ENCODE results near the gene WDR27.

DNA sequence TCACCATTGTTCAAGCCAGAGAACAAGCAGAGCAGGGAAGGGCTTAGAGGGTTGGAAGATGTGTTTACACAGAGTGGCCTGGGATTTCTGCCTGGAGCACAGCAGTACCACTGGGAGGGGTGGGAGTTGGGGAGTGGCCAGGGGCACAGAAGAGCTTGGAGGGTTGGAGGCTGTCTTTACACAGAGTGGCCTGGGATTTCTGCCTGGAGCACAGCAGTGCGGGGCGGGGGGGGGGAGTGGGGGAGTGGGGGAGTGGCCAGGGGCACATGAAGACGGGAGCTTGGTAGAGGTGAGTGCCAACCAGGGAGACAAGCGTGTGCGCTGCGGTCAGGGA lies 50.9 kb downstream of the WDR27 start:
- TF ChIP-seq, protein P1, sequence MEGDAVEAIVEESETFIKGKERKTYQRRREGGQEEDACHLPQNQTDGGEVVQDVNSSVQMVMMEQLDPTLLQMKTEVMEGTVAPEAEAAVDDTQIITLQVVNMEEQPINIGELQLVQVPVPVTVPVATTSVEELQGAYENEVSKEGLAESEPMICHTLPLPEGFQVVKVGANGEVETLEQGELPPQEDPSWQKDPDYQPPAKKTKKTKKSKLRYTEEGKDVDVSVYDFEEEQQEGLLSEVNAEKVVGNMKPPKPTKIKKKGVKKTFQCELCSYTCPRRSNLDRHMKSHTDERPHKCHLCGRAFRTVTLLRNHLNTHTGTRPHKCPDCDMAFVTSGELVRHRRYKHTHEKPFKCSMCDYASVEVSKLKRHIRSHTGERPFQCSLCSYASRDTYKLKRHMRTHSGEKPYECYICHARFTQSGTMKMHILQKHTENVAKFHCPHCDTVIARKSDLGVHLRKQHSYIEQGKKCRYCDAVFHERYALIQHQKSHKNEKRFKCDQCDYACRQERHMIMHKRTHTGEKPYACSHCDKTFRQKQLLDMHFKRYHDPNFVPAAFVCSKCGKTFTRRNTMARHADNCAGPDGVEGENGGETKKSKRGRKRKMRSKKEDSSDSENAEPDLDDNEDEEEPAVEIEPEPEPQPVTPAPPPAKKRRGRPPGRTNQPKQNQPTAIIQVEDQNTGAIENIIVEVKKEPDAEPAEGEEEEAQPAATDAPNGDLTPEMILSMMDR (IDR thresholded peaks at IDR 0.05 in 4 of 5, conservative IDR thresholded peaks at IDR 0.05 in 1 of 5): no peak
- TF ChIP-seq POLR2A (IDR thresholded peaks at IDR 0.05): no peak

Data from gastrocnemius medialis (tissue), 4 donors.